IMR-90 (cell line): ENCODE measurements around the gene RAPGEF2. TPM values are rescaled to one million over a fixed set of nuclear protein-coding genes. Genes with fewer than 3 reads are reported as not detected.

Experiments used
- ATAC-seq: fragments of 200-7000 bp; cut with Tn5 transposase; 2 replicates; pipeline ENCODE4 v1.9.1; 2020; ENCODE audit warnings: low read depth, mild to moderate bottlenecking, moderate library complexity
- BruUV-seq: library from RNA; stranded (reverse); fragments of 400-500 nt; replicated peaks from 2 replicates; lab custom pipeline; 2021; lab: Mats Ljungman, UMichigan
- CTCF ChIA-PET: fragments of 300-600 bp; formaldehyde crosslinking; extraction: SDS; loops from one replicate; lab custom pipeline; 2021; ENCODE audit warnings: antibody characterized with exemption; lab: Yijun Ruan, JAX
- POLR2A ChIA-PET: fragments of 300-600 bp; sonication (Branson Sonifier 250); formaldehyde crosslinking; loops from one replicate; lab custom pipeline; 2022; ENCODE audit warnings: antibody characterized with exemption; ENCODE audit not compliant: unreplicated experiment; lab: Charles Lee
- DNase-seq: peaks from one replicate; pipeline ENCODE4 v3.0.0; 2013
- H2AFZ ChIP-seq: replicated peaks from 2 replicates; pipeline ENCODE3; 2013; ENCODE audit warnings: low read length, mild to moderate bottlenecking; ENCODE audit not compliant: poor library complexity
- H2AK5ac ChIP-seq: 2 replicates; pipeline ENCODE4 v1.6.1; 2013; ENCODE audit warnings: low read depth, low read length, inconsistent platforms
- H2AK9ac ChIP-seq: replicated peaks from 2 replicates; pipeline ENCODE3; 2013; ENCODE audit warnings: mild to moderate bottlenecking, low read depth, low read length, moderate library complexity; ENCODE audit not compliant: poor library complexity
- H2BK120ac ChIP-seq: 2 replicates; pipeline ENCODE4 v1.6.1; 2013; ENCODE audit warnings: low read depth, low read length, inconsistent platforms
- H2BK15ac ChIP-seq: 3 replicates; pipeline ENCODE4 v1.6.1; 2013; ENCODE audit warnings: low read depth, low read length, inconsistent platforms
- H2BK20ac ChIP-seq: 2 replicates; pipeline ENCODE4 v1.6.1; 2013; ENCODE audit warnings: low read depth, mild to moderate bottlenecking, inconsistent platforms, low read length, moderate library complexity
- H2BK5ac ChIP-seq: 2 replicates; pipeline ENCODE4 v1.6.1; 2013; ENCODE audit warnings: mild to moderate bottlenecking, low read depth, low read length, inconsistent platforms; ENCODE audit not compliant: poor library complexity, severe bottlenecking
- H3K14ac ChIP-seq: replicated peaks from 2 replicates; pipeline ENCODE4 v1.6.1; 2013; ENCODE audit warnings: low read depth, low read length, inconsistent platforms
- H3K18ac ChIP-seq: 2 replicates; pipeline ENCODE4 v1.6.1; 2013; ENCODE audit warnings: low read depth, low read length, control low read depth
- H3K23ac ChIP-seq: 2 replicates; pipeline ENCODE4 v1.6.1; 2013; ENCODE audit warnings: low read depth, low read length, inconsistent platforms
- H3K27ac ChIP-seq: 2 replicates; pipeline ENCODE4 v1.5.1; 2013; ENCODE audit warnings: mild to moderate bottlenecking, control low read depth, low read length; ENCODE audit not compliant: insufficient read depth
- H3K27me3 ChIP-seq: 2 replicates; pipeline ENCODE4 v1.6.1; 2013; ENCODE audit warnings: low read length; ENCODE audit not compliant: control insufficient read depth, insufficient read depth
- H3K36me3 ChIP-seq: 2 replicates; pipeline ENCODE4 v1.6.1; 2013; ENCODE audit warnings: low read length, mixed read lengths; ENCODE audit not compliant: control insufficient read depth, insufficient read depth
- H3K4ac ChIP-seq: 2 replicates; pipeline ENCODE4 v1.6.1; 2013; ENCODE audit warnings: low read depth, low read length, inconsistent platforms
- H3K4me1 ChIP-seq: 2 replicates; pipeline ENCODE4 v1.6.1; 2013; ENCODE audit warnings: low read length, mixed read lengths; ENCODE audit not compliant: control insufficient read depth, insufficient read depth
- H3K4me2 ChIP-seq: 2 replicates; pipeline ENCODE4 v1.6.1; 2013; ENCODE audit warnings: low read depth, mild to moderate bottlenecking, control low read depth, low read length, moderate library complexity
- H3K4me3 ChIP-seq: 2 replicates; pipeline ENCODE4 v1.5.1; 2013; ENCODE audit warnings: low read depth, mild to moderate bottlenecking, control low read depth, low read length, moderate library complexity; ENCODE audit not compliant: insufficient read depth
- H3K56ac ChIP-seq: 2 replicates; pipeline ENCODE4 v1.6.1; 2013; ENCODE audit warnings: low read length, inconsistent platforms; ENCODE audit not compliant: insufficient read depth; ENCODE audit errors: extremely low read depth
- H3K79me1 ChIP-seq, 2 experiments: 2 replicates each; pipeline ENCODE4 v1.6.1; 2013; ENCODE audit warnings: low read length in 2 of 2, inconsistent platforms in 1 of 2, low read depth in 1 of 2
- H3K9ac ChIP-seq: 2 replicates; pipeline ENCODE4 v1.6.1; 2013; ENCODE audit warnings: low read depth, low read length, control low read depth
- H3K9me1 ChIP-seq: 2 replicates; pipeline ENCODE4 v1.6.1; 2013; ENCODE audit warnings: low read length, inconsistent platforms; ENCODE audit not compliant: insufficient read depth
- H3K9me3 ChIP-seq: 2 replicates; pipeline ENCODE4 v1.6.1; 2013; ENCODE audit warnings: low read length; ENCODE audit not compliant: control insufficient read depth, insufficient read depth
- H4K20me1 ChIP-seq: 2 replicates; pipeline ENCODE4 v1.6.1; 2013; ENCODE audit warnings: low read length, inconsistent platforms; ENCODE audit not compliant: insufficient read depth
- H4K5ac ChIP-seq: 2 replicates; pipeline ENCODE4 v1.6.1; 2013; ENCODE audit warnings: mild to moderate bottlenecking, low read depth, low read length, control low read depth
- H4K8ac ChIP-seq, 2 experiments: 2 replicates each; pipeline ENCODE4 v1.6.1; 2013; ENCODE audit warnings: low read depth in 2 of 2, low read length in 2 of 2, control low read depth in 1 of 2, inconsistent platforms in 1 of 2
- H4K91ac ChIP-seq: 2 replicates; pipeline ENCODE4 v1.6.1; 2013; ENCODE audit warnings: low read depth, low read length, inconsistent platforms; ENCODE audit not compliant: insufficient read depth
- CHD1 ChIP-seq: IDR thresholded peaks from 2 replicates; pipeline ENCODE4 v1.6.1; 2012; ENCODE audit warnings: low read depth, low read length, improper control_type of control experiment
- MXI1 ChIP-seq: IDR thresholded peaks from 2 replicates; pipeline ENCODE4 v1.6.1; 2012; ENCODE audit warnings: low read depth, mild to moderate bottlenecking, low read length, moderate library complexity, borderline replicate concordance
- POLR2A ChIP-seq: IDR thresholded peaks from 2 replicates; pipeline ENCODE4 v1.6.1; 2012; ENCODE audit warnings: mild to moderate bottlenecking, low read depth, low read length
- WGBS, 2 experiments: methylation state at CpG; one replicate each; pipeline versions ENCODE4 v1.1.5 to v1.1.7; 2013; ENCODE audit warnings: missing lambda C conversion rate in 2 of 2; ENCODE audit not compliant: insufficient read length in 1 of 2; ENCODE audit errors: extremely low coverage in 2 of 2; 5-methylcytosine and 5-hydroxymethylcytosine counted together
- dilution Hi-C: fragments of 300-500 bp; cut with HindIII; formaldehyde crosslinking; loops from one replicate; pipeline ENCODE4 v1.14.3; 2018; ENCODE audit warnings: low sequenced_read_pairs; ENCODE audit not compliant: unreplicated experiment
- in situ Hi-C: fragments of 300-500 bp; cut with MboI; formaldehyde crosslinking; loops from 3 replicates; pipeline ENCODE4 v1.14.3; 2019; ENCODE audit warnings: low sequenced_read_pairs, inconsistent platforms, mixed read lengths
- intact Hi-C: fragments of 100-400 bp; cut with micrococcal nuclease; formaldehyde crosslinking; loops from 2 replicates; pipeline ENCODE4 v1.10.0; 2022
- polyA plus RNA-seq, 3 experiments: library from polyadenylated mRNA; depleted of rRNA; stranded (reverse); fragments of >200 nt; gene quantifications; 2 replicates each; pipeline ENCODE4 v1.2.3, GENCODE V29; 2012; ENCODE audit warnings: low replicate concordance in 1 of 3
- total RNA-seq: library from RNA; depleted of rRNA; stranded (reverse); fragments of >200 nt; gene quantifications from 2 replicates; pipeline ENCODE4 v1.2.3, GENCODE V29; 2012

Gene RAPGEF2
- total and polyA plus RNA-seq, 2 of the 4 experiments (the other 2 are of a cell fraction) = 27.6 to 109 TPM

GRCh38 chr4:159370286-159370685, 267.4 kb downstream of the RAPGEF2 start:
- no peak overlapping the region for H3K56ac ChIP-seq
- no peak overlapping the region for H2BK5ac ChIP-seq
- H3K9me1 ChIP-seq = peaks cover 7% of the 10 kb centered on the region
- ChIA-PET CTCF (no interaction called here), POLR2A (no interaction called here)
- H2BK20ac ChIP-seq = no peak overlapping the region
- H2BK120ac ChIP-seq = no peak overlapping the region
- intact Hi-C loops (no loop called here), in situ Hi-C loops (no loop called here), dilution Hi-C loops (no loop called here)
- no peak overlapping the region for H4K8ac ChIP-seq
- no peak overlapping the region for H3K18ac ChIP-seq
- no peak overlapping the region for H2AK9ac ChIP-seq
- H3K4me1 ChIP-seq = peaks cover 10% of the 10 kb centered on the region
- 100% methylated on average over 1 of the region's 1 CpG; no CpG with 5 or more reads in 1 of the 2 experiments for WGBS, 2 experiments
- H3K4me3 ChIP-seq = no peak overlapping the region
- no peak overlapping the region for H3K14ac ChIP-seq
- no peak overlapping the region for H2AFZ ChIP-seq
- no peak overlapping the region for H3K27ac ChIP-seq
- no peak overlapping the region for H3K4me2 ChIP-seq
- no peaks in the 10 kb centered on the region for H4K20me1 ChIP-seq
- H2BK15ac ChIP-seq = no peak overlapping the region
- H3K27me3 ChIP-seq = no peaks in the 10 kb centered on the region
- no peaks in the 10 kb centered on the region for H3K36me3 ChIP-seq
- no TSS peak for BruUV-seq
- no peak for ATAC-seq
- peaks cover 5% of the 10 kb centered on the region for H3K9me3 ChIP-seq
- no peak overlapping the region for H2AK5ac ChIP-seq
- H3K23ac ChIP-seq = no peak overlapping the region
- no peak for DNase-seq
- TF ChIP-seq CHD1 (no peak), POLR2A (no peak), MXI1 (no peak)
- no peak overlapping the region for H4K91ac ChIP-seq
- H3K4ac ChIP-seq = no peak overlapping the region
- no peak overlapping the region for H3K9ac ChIP-seq
- no peaks in the 10 kb centered on the region for H3K79me1 ChIP-seq
- H4K5ac ChIP-seq = no peak overlapping the region
